Pons (tissue), 1 donor: Measurements from ENCODE around the gene FGF11.

Experiments
- DNase-seq: peaks from one replicate; pipeline ENCODE4 v3.0.0-alpha.2; 2016; ENCODE audit warnings: low spot score

FGF11 gene

GRCh38 chr17:7408252-7408727, 31.0 kb upstream of the FGF11 start:
- no peak for DNase-seq

GRCh38 chr17:7408863-7409262, 30.4 kb upstream of the FGF11 start:
- DNase-seq, result no peak

- no peak for DNase-seq
Observed at GRCh38 chr17:7409716-7410115, 29.6 kb upstream of the FGF11 start.

GRCh38 chr17:7410634-7411426, 28.5 kb upstream of the FGF11 start:
- no peak for DNase-seq

- DNase-seq, result no peak
Observed at GRCh38 chr17:7411427-7411750, 27.9 kb upstream of the FGF11 start.

- DNase-seq, result no peak
Observed at GRCh38 chr17:7413346-7413985, 25.8 kb upstream of the FGF11 start.

- DNase-seq, result no peak
Observed at GRCh38 chr17:7414837-7415236, 24.5 kb upstream of the FGF11 start.

GRCh38 chr17:7415784-7416183, 23.5 kb upstream of the FGF11 start:
- DNase-seq, result no peak

GRCh38 chr17:7416323-7416722, 23.0 kb upstream of the FGF11 start:
- DNase-seq, result no peak

- no peak for DNase-seq
Observed at GRCh38 chr17:7417056-7417655, 22.2 kb upstream of the FGF11 start.

GRCh38 chr17:7418472-7419152, 20.7 kb upstream of the FGF11 start:
- DNase-seq, result no peak

- DNase-seq, result no peak
Observed at GRCh38 chr17:7419819-7420610, 19.3 kb upstream of the FGF11 start, which contains the start of gene SPEM1. Gene SPEM1 (plus strand): TSS chr17:7420324. CDS start chr17:7420385, 61 bp downstream.

- DNase-seq, result no peak
Observed at GRCh38 chr17:7421186-7421585, 18.1 kb upstream of the FGF11 start.

GRCh38 chr17:7423679-7424078, 15.6 kb upstream of the FGF11 start:
- DNase-seq, result no peak

GRCh38 chr17:7425316-7425715, 14.0 kb upstream of the FGF11 start, which contains the start of gene SPEM2:
Gene SPEM2 (plus strand): TSS chr17:7425616. CDS start chr17:7425689, 73 bp downstream.
- no peak for DNase-seq

GRCh38 chr17:7425756-7426155, 13.6 kb upstream of the FGF11 start:
- no peak for DNase-seq

- DNase-seq, result no peak
Observed at GRCh38 chr17:7426203-7426863, 13.0 kb upstream of the FGF11 start.

GRCh38 chr17:7426896-7427489, 12.3 kb upstream of the FGF11 start:
- no peak for DNase-seq

GRCh38 chr17:7427549-7427948, 11.8 kb upstream of the FGF11 start:
- DNase-seq, result no peak

GRCh38 chr17:7428557-7428956, 10.8 kb upstream of the FGF11 start, which contains the start of gene SPEM3:
Gene SPEM3 (plus strand): TSS chr17:7428857. CDS start chr17:7428903, 46 bp downstream.
- no peak for DNase-seq

GRCh38 chr17:7429722-7430121, 9.6 kb upstream of the FGF11 start:
- DNase-seq, result no peak
